HepG2 (cell line): ENCODE results near the gene LOC128125822.

Source experiments
- ISX ChIP-seq: sonication (generic); formaldehyde crosslinking; conservative IDR thresholded peaks from 2 replicates; pipeline ENCODE4 v1.5.0; 2020; ENCODE audit warnings: missing genetic modification reagents
- KDM3A ChIP-seq: IDR thresholded peaks from 2 replicates; pipeline ENCODE4 v1.6.1; 2018; ENCODE audit warnings: low read depth, missing compliant biosample characterization
- LRRFIP1 ChIP-seq: sonication (generic); formaldehyde crosslinking; conservative IDR thresholded peaks from 2 replicates; pipeline ENCODE4 v1.4.0; 2020; ENCODE audit warnings: missing genetic modification reagents
- NFKBIZ ChIP-seq: IDR thresholded peaks from 2 replicates; pipeline ENCODE4 v1.6.1; 2018; ENCODE audit warnings: missing genetic modification reagents, missing compliant biosample characterization
- RBFOX2 ChIP-seq: fragments of 200-400 bp; formaldehyde crosslinking; IDR thresholded peaks from 2 replicates; pipeline ENCODE4 v1.6.1; 2017; ENCODE audit warnings: low read depth, mild to moderate bottlenecking, low read length
- RFX3 ChIP-seq: IDR thresholded peaks from 2 replicates; pipeline ENCODE4 v1.6.1; 2016; ENCODE audit warnings: missing biosample characterization, missing genetic modification reagents
- ZKSCAN1 ChIP-seq: fragments of 150-350 bp; IDR thresholded peaks from 2 replicates; pipeline ENCODE4 v1.6.1; 2014; ENCODE audit warnings: low read length
- ZNF142 ChIP-seq: sonication (generic); formaldehyde crosslinking; IDR thresholded peaks from 2 replicates; pipeline ENCODE4 v1.4.0; 2020; ENCODE audit warnings: missing genetic modification reagents
- ZNF331 ChIP-seq: sonication (generic); formaldehyde crosslinking; IDR thresholded peaks from 2 replicates; pipeline ENCODE4 v1.4.0; 2020; ENCODE audit warnings: missing genetic modification reagents
- ZNF343 ChIP-seq: sonication (generic); formaldehyde crosslinking; IDR thresholded peaks from 2 replicates; pipeline ENCODE4 v1.4.0; 2020; ENCODE audit warnings: mild to moderate bottlenecking, missing genetic modification reagents
- ZNF484 ChIP-seq: sonication (generic); formaldehyde crosslinking; IDR thresholded peaks from 2 replicates; pipeline ENCODE4 v1.5.1; 2020; ENCODE audit warnings: mild to moderate bottlenecking, low read depth, missing genetic modification reagents, borderline replicate concordance
- ZNF652 ChIP-seq: IDR thresholded peaks from 2 replicates; pipeline ENCODE4 v1.6.1; 2016; ENCODE audit warnings: low read depth, borderline replicate concordance
- ZNF790 ChIP-seq: sonication (generic); formaldehyde crosslinking; IDR thresholded peaks from 2 replicates; pipeline ENCODE4 v1.8.0; 2022; ENCODE audit warnings: missing genetic modification reagents, mild to moderate bottlenecking, borderline replicate concordance
- ZSCAN9 ChIP-seq: IDR thresholded peaks from 2 replicates; pipeline ENCODE4 v1.6.1; 2016; ENCODE audit warnings: borderline replicate concordance
- TF ChIP-seq, protein P1 (sequence below): IDR thresholded peaks from 2 replicates; pipeline ENCODE4 v1.6.1; 2012; ENCODE audit warnings: low read length, improper control_type of control experiment

LOC128125822 gene

DNA sequence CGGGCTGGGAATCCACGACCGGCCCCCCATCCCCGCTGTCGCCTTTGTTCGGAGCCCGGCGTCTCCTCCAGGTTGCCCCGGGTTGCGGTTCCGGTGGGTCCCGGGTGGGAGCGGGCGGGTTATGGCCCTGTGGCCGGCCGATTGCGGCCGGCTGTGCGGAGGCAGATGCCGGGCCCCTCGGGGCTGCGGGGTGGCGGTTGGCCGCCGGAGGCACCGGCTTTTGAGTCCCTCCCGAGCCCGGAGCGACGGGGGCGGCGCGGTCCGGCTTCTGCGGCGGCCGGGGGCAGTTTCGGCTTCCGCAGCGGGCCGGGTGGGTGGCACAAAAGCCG, 431 bp downstream of the LOC128125822 start (continued):
- no peak for TF ChIP-seq ZNF652 (CRISPR knock-in tag)
- TF ChIP-seq LRRFIP1 (CRISPR knock-in tag), result no peak
- no peak for TF ChIP-seq ZKSCAN1
- TF ChIP-seq ZSCAN9 (CRISPR knock-in tag), result no peak
- TF ChIP-seq ZNF790 (CRISPR knock-in tag), result 0 out of 2 replicates have a peak, but pooled peaks have one; percentile 9
- TF ChIP-seq, protein P1, sequence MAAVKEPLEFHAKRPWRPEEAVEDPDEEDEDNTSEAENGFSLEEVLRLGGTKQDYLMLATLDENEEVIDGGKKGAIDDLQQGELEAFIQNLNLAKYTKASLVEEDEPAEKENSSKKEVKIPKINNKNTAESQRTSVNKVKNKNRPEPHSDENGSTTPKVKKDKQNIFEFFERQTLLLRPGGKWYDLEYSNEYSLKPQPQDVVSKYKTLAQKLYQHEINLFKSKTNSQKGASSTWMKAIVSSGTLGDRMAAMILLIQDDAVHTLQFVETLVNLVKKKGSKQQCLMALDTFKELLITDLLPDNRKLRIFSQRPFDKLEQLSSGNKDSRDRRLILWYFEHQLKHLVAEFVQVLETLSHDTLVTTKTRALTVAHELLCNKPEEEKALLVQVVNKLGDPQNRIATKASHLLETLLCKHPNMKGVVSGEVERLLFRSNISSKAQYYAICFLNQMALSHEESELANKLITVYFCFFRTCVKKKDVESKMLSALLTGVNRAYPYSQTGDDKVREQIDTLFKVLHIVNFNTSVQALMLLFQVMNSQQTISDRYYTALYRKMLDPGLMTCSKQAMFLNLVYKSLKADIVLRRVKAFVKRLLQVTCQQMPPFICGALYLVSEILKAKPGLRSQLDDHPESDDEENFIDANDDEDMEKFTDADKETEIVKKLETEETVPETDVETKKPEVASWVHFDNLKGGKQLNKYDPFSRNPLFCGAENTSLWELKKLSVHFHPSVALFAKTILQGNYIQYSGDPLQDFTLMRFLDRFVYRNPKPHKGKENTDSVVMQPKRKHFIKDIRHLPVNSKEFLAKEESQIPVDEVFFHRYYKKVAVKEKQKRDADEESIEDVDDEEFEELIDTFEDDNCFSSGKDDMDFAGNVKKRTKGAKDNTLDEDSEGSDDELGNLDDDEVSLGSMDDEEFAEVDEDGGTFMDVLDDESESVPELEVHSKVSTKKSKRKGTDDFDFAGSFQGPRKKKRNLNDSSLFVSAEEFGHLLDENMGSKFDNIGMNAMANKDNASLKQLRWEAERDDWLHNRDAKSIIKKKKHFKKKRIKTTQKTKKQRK, result no peak
- TF ChIP-seq ZNF331 (CRISPR knock-in tag), result no peak
- TF ChIP-seq ZNF343 (CRISPR knock-in tag), result 0 out of 2 replicates have a peak, but pooled peaks have one; percentile 20
- peak; percentile 60 for TF ChIP-seq ZNF142 (CRISPR knock-in tag)
- no peak for TF ChIP-seq ZNF484 (CRISPR knock-in tag)
- TF ChIP-seq ISX (CRISPR knock-in tag), result 0 out of 2 replicates have a peak, but pooled peaks have one; percentile 53
- TF ChIP-seq NFKBIZ, result no peak
- no peak for TF ChIP-seq RFX3
- TF ChIP-seq KDM3A, result no peak
- no peak for TF ChIP-seq RBFOX2
